Measurements from ENCODE around the gene SIGLEC7. TPM values are rescaled to one million over a fixed set of nuclear protein-coding genes. Genes with fewer than 3 reads are reported as not detected.

The SIGLEC7 gene
- total RNA-seq, 1 experiment from 2014 or later = not detected

- Mint-ChIP-seq H3K36me3 (ENCODE audit: insufficient read depth, unreplicated experiment) (peaks cover 44% of the 10 kb centered on the region), H3K27ac (ENCODE audit: unreplicated experiment) (no peak overlapping the region), H3K9me3 (ENCODE audit: unreplicated experiment) (no peaks in the 10 kb centered on the region), H3K27me3 (ENCODE audit: insufficient read depth, unreplicated experiment) (no peaks in the 10 kb centered on the region), H3K4me3 (ENCODE audit: unreplicated experiment) (no peak overlapping the region), H3K4me1 (ENCODE audit: low read depth, unreplicated experiment) (peaks cover 9% of the 10 kb centered on the region)
- ChIA-PET POLR2A (no interaction called here), CTCF (no interaction called here)
- no peaks in the 10 kb centered on the region; the same call in 1 of the 2 replicates for H3K36me3 ChIP-seq (ENCODE audit: control insufficient read depth, insufficient read depth, low read length)
- H3K4me1 ChIP-seq = no peaks in the 10 kb centered on the region
- no peaks in the 10 kb centered on the region for H3K27me3 ChIP-seq (replicated peaks; ENCODE audit: control insufficient read depth, insufficient read depth, low read length)
- no peaks in the 10 kb centered on the region for H3K9me3 ChIP-seq
- BruUV-seq (replicated peaks) = no TSS peak
- no peak for DNase-seq
- no peak for TF ChIP-seq CTCF (IDR thresholded peaks at IDR 0.05; ENCODE audit: insufficient read depth in 1 of 2, low read depth in 1 of 2, low read length in 1 of 2, severe bottlenecking in 1 of 2, unreplicated experiment in 1 of 2)
- H3K4me3 ChIP-seq (ENCODE audit: low read depth, low read length) = no peak overlapping the region
- intact Hi-C loops (cut with micrococcal nuclease; ENCODE audit: unreplicated experiment) = no loop called here
Observed at GRCh38 chr19:51103926-51104341, 38.2 kb upstream of the SIGLEC7 start.

GRCh38 chr19:51107406-51108065 is 34.6 kb upstream of the SIGLEC7 start:
- H3K9me3 ChIP-seq = no peaks in the 10 kb centered on the region
- Mint-ChIP-seq H3K4me3 (ENCODE audit: unreplicated experiment) (peak overlapping the region; percentile 96), H3K27me3 (ENCODE audit: insufficient read depth, unreplicated experiment) (no peaks in the 10 kb centered on the region), H3K27ac (ENCODE audit: unreplicated experiment) (peak overlapping the region; percentile 98), H3K4me1 (ENCODE audit: low read depth, unreplicated experiment) (peaks cover 9% of the 10 kb centered on the region), H3K9me3 (ENCODE audit: unreplicated experiment) (no peaks in the 10 kb centered on the region), H3K36me3 (ENCODE audit: insufficient read depth, unreplicated experiment) (peaks cover 40% of the 10 kb centered on the region)
- H3K4me3 ChIP-seq (ENCODE audit: low read depth, low read length) = peak overlapping the region; percentile 88
- intact Hi-C loops (cut with micrococcal nuclease; ENCODE audit: unreplicated experiment) = loop anchor here (1.0 kb wide), 2 partner anchors 62 to 302 kb away; no protein-coding TSS in a partner anchor
- H3K36me3 ChIP-seq (ENCODE audit: control insufficient read depth, insufficient read depth, low read length) = no peaks in the 10 kb centered on the region
- H3K4me1 ChIP-seq = no peaks in the 10 kb centered on the region
- no peak for TF ChIP-seq CTCF (IDR thresholded peaks at IDR 0.05; ENCODE audit: insufficient read depth in 1 of 2, low read depth in 1 of 2, low read length in 1 of 2, severe bottlenecking in 1 of 2, unreplicated experiment in 1 of 2)
- TSS peak; percentile 56 for BruUV-seq (replicated peaks)
- ChIA-PET POLR2A (interaction anchor here (0.6 kb wide), 2 partner anchors 46 to 75 kb away, joined by 3 read pairs; no protein-coding TSS in a partner anchor), CTCF (no interaction called here)
- H3K27me3 ChIP-seq (replicated peaks; ENCODE audit: control insufficient read depth, insufficient read depth, low read length) = no peaks in the 10 kb centered on the region
- DNase-seq = no peak

- no peaks in the 10 kb centered on the region for H3K27me3 Mint-ChIP-seq (ENCODE audit: insufficient read depth, unreplicated experiment)
- intact Hi-C loops (cut with micrococcal nuclease; ENCODE audit: unreplicated experiment) = loop anchor here (1.0 kb wide), 2 partner anchors 61 to 303 kb away; no protein-coding TSS in a partner anchor
- CTCF ChIA-PET = no interaction called here
- peaks cover 38% of the 10 kb centered on the region for H3K36me3 Mint-ChIP-seq (ENCODE audit: insufficient read depth, unreplicated experiment)
- no peaks in the 10 kb centered on the region for H3K9me3 Mint-ChIP-seq (ENCODE audit: unreplicated experiment)
- BruUV-seq (replicated peaks) = no TSS peak
- POLR2A ChIA-PET = interaction anchor here (0.5 to 0.6 kb wide), 3 partner anchors 45 to 709 kb away, joined by 3 read pairs; no protein-coding TSS in a partner anchor
- H3K27ac Mint-ChIP-seq (ENCODE audit: unreplicated experiment) = peak within 1 kb of the TSS; percentile 98
- Histone ChIP-seq H3K27me3 (replicated peaks; ENCODE audit: control insufficient read depth, insufficient read depth, low read length) (no peaks in the 10 kb centered on the region), H3K4me3 (ENCODE audit: low read depth, low read length) (peak within 1 kb of the TSS; percentile 88), H3K9me3 (no peaks in the 10 kb centered on the region), H3K4me1 (no peaks in the 10 kb centered on the region), H3K36me3 (ENCODE audit: control insufficient read depth, insufficient read depth, low read length) (no peaks in the 10 kb centered on the region)
- DNase-seq = peak; percentile 99
- TF ChIP-seq CTCF (IDR thresholded peaks at IDR 0.05; ENCODE audit: insufficient read depth in 1 of 2, low read depth in 1 of 2, low read length in 1 of 2, severe bottlenecking in 1 of 2, unreplicated experiment in 1 of 2) = no peak
- peaks cover 9% of the 10 kb centered on the region for H3K4me1 Mint-ChIP-seq (ENCODE audit: low read depth, unreplicated experiment)
- peak within 1 kb of the TSS; percentile 96 for H3K4me3 Mint-ChIP-seq (ENCODE audit: unreplicated experiment)
Observed at GRCh38 chr19:51108066-51108804, 33.9 kb upstream of the SIGLEC7 start, which contains the start of gene CTU1. TSS of gene CTU1 (minus strand) at chr19:51108409. CDS start at chr19:51104569, 3,840 bp downstream.
